GM21423 (cell line): ENCODE measurements around the gene TRPM1.

Source experiments
- ATAC-seq: cut with Tn5 transposase; IDR thresholded peaks from one replicate; pipeline ENCODE4 v1.9.1; 2021; ENCODE audit warnings: mild to moderate bottlenecking, moderate library complexity; ENCODE audit not compliant: unreplicated experiment

Gene TRPM1

GRCh38 chr15:30984118-30984517 lies 117.4 kb downstream of the TRPM1 start:
- no peak for ATAC-seq

- ATAC-seq: no peak
These were observed 122.1 kb downstream of the TRPM1 start for GRCh38 chr15:30979457-30979856.

- no peak for ATAC-seq
These were observed 123.2 kb downstream of the TRPM1 start for GRCh38 chr15:30978328-30978727.

GRCh38 chr15:30974112-30974511 lies 127.4 kb downstream of the TRPM1 start:
- peak; percentile 71 for ATAC-seq

GRCh38 chr15:30973379-30973778 lies 128.1 kb downstream of the TRPM1 start:
- no peak for ATAC-seq

- no peak for ATAC-seq
These were observed 131.8 kb downstream of the TRPM1 start for GRCh38 chr15:30969724-30970123.

- ATAC-seq: no peak
These were observed 137.8 kb downstream of the TRPM1 start for GRCh38 chr15:30963681-30964080.

- no peak for ATAC-seq
These were observed 138.9 kb downstream of the TRPM1 start for GRCh38 chr15:30962659-30963058.

- no peak for ATAC-seq
These were observed 139.4 kb downstream of the TRPM1 start for GRCh38 chr15:30962079-30962478.

- no peak for ATAC-seq
These were observed 143.3 kb downstream of the TRPM1 start for GRCh38 chr15:30958219-30958618.

- ATAC-seq: no peak
These were observed 145.1 kb downstream of the TRPM1 start for GRCh38 chr15:30956216-30957124.

GRCh38 chr15:30954674-30955073 lies 146.9 kb downstream of the TRPM1 start:
- ATAC-seq: no peak

- no peak for ATAC-seq
These were observed 147.7 kb downstream of the TRPM1 start for GRCh38 chr15:30953731-30954378.

- ATAC-seq: no peak
These were observed 148.3 kb downstream of the TRPM1 start for GRCh38 chr15:30953183-30953582.
